GM19395 (cell line): Measurements from ENCODE around the gene RASGRP4.
"Not testable (repeated sequence)": the region's sequence is repeated elsewhere in the genome, so short reads cannot be mapped to it uniquely, and the experiment has no call there.

Source experiments
- ATAC-seq: cut with Tn5 transposase; IDR thresholded peaks from one replicate; pipeline ENCODE4 v1.9.1; 2021; ENCODE audit warnings: mild to moderate bottlenecking, moderate library complexity; ENCODE audit not compliant: unreplicated experiment

The RASGRP4 gene

DNA sequence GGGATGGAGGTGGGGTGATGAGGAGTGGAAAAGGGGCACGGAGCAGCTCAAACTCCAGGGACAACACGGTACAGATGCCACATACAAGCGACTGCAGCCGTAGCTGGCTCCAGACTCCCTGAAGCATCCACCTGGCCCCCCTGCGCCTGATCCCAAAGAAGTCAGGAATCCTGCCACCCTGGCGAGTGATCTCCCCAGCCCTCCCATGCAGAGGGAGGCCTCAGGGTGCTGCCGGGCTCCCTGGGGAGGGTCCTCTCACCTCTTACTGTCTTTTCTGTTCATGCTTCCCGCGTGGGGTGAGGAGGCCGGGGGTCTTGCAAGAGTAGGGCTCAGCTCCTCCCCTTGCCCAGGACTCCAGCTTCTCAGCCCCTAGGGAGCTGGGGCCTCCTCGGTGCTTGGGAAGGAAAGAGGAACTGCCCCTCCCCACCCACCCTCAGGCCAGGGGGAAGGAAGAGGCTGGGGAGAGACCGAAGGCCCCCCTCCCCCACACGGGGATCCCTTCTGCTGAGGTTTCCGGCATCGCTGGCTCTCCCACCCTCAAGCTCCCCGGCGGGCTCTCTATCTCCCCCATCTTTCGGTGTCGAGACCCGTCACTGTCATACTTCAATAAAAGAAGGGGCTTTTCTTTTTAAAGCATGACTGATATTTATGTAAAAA is at the start of gene RASGRP4:
RASGRP4 (minus strand) TSS at position 410 of the 657 bp plus-strand sequence; CDS start at position 282, 128 bp downstream.
- ATAC-seq = no peak

GRCh38 chr19:38475176-38475575 is 49.2 kb upstream of the RASGRP4 start:
- no peak for ATAC-seq

DNA sequence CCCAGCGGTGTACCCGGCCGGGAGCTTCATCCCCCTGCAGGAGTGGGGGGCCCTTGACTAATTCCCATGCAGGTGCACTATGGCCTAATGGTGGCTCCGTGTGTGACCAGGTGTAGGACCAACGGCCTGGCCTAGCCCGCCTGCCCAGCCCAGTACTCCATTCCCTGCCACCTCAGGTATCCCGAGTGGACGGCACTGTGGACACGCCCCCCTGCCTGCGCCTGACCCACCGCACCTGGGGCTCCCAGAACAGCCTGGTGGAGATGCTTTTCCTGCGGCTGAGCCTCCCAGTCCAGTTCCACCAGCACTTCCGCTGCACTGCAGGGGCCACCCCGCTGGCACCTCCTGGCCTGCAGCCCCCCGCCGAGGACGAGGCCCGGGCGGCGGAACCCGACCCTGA is 47.2 kb upstream of the RASGRP4 start:
- ATAC-seq = no peak

DNA sequence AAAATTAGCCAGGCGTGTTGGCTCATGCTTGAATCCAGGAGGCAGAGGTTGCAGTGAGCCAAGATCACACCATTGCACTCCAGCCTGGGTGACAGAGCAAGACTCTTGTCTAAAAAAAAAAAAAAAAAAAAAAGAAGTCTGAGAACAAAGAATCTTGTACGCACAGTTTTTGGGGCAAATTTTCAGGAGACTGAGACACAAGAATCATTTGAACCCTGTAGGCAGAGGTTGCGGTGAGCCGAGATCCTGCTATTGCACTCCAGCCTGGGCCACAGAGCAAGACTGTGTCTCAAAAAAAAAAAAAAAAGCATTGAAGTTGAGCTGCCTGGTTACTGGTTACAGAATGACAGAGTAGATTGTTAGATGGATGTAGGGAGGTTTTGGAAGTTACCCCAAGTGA is 46.7 kb upstream of the RASGRP4 start:
- not testable (repeated sequence) for ATAC-seq

GRCh38 chr19:38470788-38471480 is 44.9 kb upstream of the RASGRP4 start:
- no peak for ATAC-seq

DNA sequence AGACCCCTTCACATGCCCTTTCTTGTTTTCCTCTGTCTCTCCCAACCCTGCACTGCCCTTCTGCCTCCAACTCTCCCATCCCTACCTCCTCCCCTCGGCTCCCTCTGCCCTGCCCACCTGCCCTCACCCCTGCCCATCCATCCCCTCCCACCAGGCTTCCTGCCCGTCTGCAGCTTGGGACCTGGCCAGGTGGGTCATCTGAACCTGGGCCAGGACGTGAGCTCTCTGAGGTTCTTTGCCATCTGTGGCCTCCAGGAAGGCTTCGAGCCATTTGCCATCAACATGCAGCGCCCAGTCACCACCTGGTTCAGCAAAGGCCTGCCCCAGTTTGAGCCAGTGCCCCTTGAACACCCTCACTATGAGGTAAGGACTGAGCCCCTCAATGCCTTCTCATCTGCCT is 43.1 kb upstream of the RASGRP4 start:
- ATAC-seq = no peak

- ATAC-seq = no peak
These were observed 41.8 kb upstream of the RASGRP4 start for GRCh38 chr19:38467541-38468525.

DNA sequence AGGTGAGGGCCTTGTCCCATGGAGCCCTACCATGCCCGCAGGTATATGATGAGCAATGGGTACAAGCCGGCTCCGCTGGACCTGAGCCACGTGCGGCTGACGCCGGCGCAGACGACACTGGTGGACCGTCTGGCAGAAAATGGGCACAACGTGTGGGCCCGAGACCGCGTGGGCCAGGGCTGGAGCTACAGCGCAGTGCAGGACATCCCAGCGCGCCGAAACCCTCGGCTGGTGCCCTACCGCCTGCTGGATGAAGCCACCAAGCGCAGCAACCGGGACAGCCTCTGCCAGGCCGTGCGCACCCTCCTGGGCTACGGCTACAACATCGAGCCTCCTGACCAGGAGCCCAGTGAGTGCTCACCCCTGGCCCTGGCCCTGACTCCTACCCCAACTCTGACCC is 40.0 kb upstream of the RASGRP4 start:
- no peak for ATAC-seq

- no peak for ATAC-seq
These were observed 38.5 kb upstream of the RASGRP4 start for GRCh38 chr19:38464421-38465082.

DNA sequence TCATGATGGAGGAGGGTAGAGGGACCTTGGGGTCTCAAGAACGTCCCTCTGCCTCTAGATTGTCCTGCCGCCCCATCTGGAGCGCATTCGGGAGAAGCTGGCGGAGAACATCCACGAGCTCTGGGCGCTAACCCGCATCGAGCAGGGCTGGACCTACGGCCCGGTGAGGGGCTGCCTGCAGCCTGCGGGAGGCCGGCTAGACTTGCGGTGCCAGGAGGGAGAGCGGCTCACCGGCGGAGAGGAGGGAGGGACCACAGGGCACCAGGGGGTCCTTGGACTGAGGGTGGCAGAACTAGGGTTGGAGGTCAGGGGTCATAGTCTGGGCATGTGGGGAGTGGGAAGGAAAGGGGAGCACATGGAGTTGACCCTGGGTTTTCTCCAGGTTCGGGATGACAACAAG is 37.3 kb upstream of the RASGRP4 start:
- no peak for ATAC-seq

DNA sequence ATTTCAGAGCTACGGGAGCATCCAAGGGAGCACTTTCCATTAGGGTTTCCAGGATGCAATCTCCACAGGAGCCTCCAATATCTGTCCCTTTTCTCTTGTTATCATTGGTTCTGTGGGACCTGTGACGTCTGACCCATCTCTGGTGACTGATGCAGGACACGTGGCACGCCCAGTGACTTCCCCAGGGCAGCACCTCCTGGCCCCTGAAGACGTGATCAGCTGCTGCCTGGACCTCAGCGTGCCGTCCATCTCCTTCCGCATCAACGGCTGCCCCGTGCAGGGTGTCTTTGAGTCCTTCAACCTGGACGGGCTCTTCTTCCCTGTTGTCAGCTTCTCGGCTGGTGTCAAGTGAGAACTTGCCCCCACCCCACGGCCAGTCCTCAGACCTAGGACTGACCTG is 33.0 kb upstream of the RASGRP4 start:
- ATAC-seq = no peak

DNA sequence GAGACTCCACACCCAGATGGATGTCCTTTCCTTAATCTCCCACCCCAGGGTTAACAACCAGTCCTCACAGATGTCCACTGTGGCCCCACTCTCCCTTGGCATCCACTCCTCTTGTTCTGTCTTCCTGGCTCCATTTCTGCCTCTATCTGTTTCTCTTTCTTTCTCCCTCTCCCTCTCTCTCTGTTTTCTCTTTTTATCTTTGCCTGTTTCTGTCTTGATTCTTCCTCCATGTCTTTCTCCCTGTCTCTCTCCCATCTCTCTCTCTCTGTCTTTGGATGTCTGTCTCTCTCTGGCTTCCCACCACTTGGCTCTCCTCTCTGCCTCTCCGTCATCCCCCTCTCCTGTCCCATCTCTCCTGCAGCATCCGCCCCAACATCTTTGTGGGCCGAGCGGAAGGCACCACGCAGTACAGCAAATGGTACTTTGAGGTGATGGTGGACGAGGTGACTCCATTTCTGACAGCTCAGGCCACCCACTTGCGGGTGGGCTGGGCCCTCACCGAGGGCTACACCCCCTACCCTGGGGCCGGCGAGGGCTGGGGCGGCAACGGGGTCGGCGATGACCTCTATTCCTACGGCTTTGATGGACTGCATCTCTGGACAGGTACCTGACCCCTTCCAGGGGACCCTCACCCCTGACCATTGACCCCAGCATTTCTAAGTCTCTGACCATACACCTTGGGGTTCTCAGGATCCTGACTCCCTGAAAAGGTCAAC is 31.8 kb upstream of the RASGRP4 start:
- no peak for ATAC-seq

GRCh38 chr19:38457202-38457601 is 31.2 kb upstream of the RASGRP4 start:
- ATAC-seq = no peak

DNA sequence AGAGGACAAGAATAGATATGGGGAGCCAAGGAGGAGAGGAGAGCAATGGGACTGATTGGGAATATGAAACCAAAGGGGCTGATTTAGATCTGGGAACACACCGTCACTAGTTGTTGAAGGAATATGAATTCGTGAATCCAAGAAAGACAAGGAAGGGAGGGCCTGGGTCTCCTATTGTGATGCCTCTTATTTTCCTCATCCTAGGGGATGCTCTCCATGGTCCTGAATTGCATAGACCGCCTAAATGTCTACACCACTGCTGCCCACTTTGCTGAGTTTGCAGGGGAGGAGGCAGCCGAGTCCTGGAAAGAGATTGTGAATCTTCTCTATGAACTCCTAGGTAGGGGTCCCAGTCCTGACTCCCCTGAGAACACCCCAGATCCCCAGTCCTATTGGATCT is 29.0 kb upstream of the RASGRP4 start:
- ATAC-seq = no peak

DNA sequence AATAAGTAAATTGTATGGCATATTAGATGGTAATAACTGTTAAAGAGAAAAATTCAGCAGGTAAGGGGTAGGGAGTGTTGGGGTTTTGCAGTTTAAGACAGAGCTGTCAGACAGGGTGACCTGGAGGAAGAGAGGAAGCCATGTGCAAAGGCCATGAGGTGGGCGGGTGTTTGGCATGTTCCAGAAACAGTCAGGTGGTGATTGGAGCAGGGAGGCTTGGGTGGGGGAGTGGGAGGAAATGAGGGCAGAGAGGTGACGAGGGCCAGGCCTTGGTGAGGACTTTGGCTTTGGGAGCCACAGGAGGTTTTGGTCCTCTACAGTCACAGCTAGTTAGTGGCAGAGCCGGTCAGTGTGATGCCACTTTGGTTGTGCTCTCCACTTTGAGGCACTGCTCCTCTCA is 27.6 kb upstream of the RASGRP4 start:
- no peak for ATAC-seq

- no peak for ATAC-seq
These were observed 26.7 kb upstream of the RASGRP4 start for GRCh38 chr19:38452430-38453366.

DNA sequence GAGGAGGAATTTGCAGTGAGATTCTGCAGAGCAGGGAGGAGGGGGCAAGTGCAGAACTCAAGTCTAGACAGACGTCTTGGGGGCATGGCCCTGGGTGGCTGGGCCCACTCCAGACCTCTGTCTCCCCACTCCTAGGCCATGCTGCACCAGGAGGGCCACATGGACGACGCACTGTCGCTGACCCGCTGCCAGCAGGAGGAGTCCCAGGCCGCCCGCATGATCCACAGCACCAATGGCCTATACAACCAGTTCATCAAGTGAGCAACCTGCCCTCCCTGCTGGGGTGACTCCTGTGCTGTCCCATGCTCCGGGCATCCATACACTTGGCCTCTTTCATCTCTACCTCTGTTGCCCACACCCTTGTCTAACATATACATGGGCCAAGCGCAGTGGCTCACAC is 25.6 kb upstream of the RASGRP4 start:
- no peak for ATAC-seq

DNA sequence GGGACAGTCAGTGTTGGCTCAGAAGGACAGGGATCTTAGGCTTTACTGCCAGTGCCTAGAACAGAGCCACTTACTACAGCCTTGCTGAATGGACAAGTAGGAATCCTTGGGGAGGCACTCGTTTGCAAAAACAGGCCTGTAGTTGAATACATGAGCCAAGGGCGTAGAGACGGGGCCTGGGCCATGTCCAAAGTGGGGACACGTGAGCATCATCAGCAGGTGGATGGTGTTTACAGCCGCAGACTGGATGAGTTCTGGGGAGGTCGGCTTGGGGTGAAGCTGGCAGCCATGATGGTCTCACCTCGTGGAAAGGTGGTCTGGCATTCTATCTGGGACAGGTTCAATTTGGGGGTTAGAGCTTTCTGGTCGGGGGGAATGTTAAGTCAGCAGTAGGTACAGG is 25.0 kb upstream of the RASGRP4 start:
- ATAC-seq = no peak

DNA sequence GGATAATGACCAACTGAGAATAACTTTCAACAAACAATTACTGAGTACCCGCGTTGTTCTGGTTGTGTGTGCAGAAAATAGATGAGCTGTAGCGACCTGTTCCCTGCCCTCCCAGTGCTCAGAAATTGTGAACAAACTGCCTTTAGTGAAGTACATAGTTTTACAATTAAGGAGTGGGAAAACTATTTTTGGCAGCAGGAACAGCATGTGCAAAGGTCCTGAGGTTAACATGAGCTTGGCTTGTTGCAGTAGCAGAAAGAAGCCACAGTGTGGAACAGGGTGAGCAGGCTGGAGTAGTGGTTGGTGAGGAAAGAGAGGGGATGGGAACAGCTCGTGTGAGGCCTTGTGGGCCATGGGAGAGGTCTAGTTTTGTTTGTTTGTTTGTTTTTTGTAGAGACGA is 23.5 kb upstream of the RASGRP4 start:
- ATAC-seq = no peak
